GM18517 (cell line): ENCODE results near the gene ZFAND3.

Experiments
- ATAC-seq: cut with Tn5 transposase; IDR thresholded peaks from one replicate; pipeline ENCODE4 v1.9.1; 2021; ENCODE audit warnings: mild to moderate bottlenecking, moderate library complexity; ENCODE audit not compliant: unreplicated experiment

ZFAND3 gene

GRCh38 chr6:37826993-37827392 is 7.5 kb downstream of the ZFAND3 start:
- ATAC-seq, result no peak

GRCh38 chr6:37827603-37828265 is 8.2 kb downstream of the ZFAND3 start:
- ATAC-seq, result no peak

- ATAC-seq, result no peak
These were observed 10.7 kb downstream of the ZFAND3 start for GRCh38 chr6:37830225-37830624.

- no peak for ATAC-seq
These were observed 11.9 kb downstream of the ZFAND3 start for GRCh38 chr6:37831457-37831856.

DNA sequence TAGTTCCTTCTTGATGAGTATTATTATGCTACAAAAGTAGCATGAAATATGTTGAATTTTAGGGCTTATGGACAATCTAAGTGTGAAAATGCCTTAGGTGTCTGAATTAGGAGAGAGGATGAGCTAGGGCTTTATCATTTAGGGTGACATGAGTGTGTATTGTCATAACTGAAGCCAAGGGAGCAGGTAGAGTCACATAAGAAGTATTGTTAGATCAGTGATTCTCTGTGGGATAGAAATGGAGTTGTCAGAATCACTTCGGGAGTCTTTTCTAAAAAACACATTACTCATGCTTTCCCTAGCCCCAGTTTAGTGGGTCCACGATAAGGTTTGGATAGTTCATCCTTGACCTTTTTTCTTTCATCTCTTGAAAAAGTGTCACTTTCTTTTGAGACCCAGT is 16.4 kb downstream of the ZFAND3 start:
- ATAC-seq, result no peak

DNA sequence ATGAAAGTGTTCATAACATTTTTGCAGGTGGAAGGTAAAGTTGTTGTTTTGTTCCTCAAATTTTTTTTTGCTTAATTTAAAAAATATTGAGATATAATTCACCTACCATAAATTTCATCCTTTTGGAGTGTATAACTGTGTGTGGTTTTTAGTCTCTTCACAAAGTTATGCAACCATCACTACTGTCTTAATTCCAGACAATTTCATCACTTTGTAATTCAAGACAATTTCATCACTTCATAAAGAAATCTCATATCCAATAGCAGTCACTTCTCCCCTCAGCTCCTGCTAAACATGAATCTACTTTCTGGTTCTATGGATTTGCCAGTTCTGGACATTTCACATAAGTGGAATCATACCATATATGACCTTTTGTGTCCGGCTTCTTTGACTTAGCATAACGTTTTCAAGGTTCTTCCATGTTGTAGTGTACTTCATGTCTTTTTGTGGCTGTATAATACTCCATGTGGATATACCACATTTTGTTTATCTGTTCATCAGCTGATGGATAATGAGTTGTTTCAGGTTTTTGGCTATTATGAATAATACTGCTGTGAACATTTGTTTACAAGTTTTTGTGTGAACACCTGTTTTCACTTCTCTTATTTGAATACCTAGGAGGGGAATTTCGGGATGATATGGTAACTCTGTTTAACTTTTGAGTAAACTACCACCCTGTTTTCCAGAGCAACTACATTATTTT is 18.8 kb downstream of the ZFAND3 start:
- ATAC-seq, result no peak

DNA sequence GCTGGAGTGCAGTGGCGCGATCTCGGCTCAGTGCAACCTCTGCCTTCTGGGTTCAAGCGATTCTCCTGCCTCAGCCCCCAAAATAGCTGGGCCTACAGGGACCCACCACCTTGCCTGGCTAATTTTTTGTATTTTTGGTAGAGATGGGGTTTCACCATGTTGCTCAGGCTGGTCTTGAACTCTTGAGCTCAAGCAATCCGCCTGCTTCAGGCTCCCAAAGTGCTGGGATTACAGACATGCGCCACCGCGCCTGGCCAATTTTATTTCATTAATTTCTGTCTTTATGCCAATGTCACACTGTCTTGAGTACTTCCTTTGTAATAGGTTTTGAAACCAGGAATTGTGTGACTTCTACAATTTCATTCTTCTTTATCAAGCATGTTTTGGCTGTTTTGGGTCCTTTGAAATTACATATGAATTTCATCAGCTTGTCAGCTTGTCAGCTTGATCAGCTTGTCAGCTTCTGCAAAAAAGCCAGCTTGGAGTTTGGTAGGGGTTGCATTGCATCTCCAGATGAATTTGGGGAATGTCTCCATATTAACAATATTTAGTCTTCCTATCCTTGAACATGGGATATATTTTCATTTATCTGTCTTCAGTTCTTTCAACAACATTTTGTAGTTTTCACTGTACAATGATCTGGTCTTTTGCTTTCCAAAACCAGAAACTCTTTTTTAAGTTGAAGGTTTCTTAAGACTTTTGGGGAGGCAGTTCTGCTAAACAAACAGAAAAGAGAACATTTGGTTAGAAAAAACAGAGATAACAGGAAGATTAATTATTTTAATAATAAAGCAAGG is 20.8 kb downstream of the ZFAND3 start:
- ATAC-seq, result no peak

DNA sequence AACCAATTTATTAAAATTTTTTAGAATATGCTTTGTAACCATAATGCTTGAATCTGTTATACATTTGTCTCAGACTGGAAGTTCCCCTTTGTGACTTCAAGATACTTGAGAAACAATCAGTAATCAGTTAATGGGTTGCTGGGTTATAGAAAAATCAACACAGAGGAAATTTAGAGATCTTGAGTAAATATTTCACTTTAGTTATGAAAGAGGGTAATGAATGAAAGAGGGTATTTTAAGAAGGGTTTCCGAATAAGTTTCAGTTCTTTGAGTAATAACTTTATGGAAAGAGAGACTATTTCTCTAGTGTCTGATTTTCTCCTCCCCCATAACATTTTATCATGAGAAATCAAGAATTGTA is 21.4 kb downstream of the ZFAND3 start:
- ATAC-seq, result no peak

- no peak for ATAC-seq
These were observed 25.7 kb downstream of the ZFAND3 start for GRCh38 chr6:37845026-37845911.

DNA sequence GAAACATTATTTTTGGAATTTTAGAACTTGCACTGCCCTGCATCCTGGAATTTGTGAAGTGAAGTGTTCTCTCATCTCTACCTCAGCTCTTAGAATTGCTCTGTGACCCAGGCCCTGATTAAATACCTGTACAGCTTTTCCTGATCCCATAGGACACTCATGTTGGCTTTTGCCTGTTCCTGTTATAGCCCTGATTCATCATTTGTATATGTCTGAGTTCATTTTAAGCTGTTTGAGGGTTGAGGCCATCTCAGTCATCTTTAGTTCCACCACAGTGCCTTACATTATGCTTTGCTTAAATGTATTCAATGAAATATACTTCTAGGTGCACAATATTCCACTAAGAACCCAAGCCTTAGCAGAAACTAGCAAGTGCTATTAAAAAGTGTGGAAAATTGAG is 26.4 kb downstream of the ZFAND3 start:
- ATAC-seq, result no peak

GRCh38 chr6:37847704-37848103 is 28.2 kb downstream of the ZFAND3 start:
- ATAC-seq, result no peak

- no peak for ATAC-seq
These were observed 28.8 kb downstream of the ZFAND3 start for GRCh38 chr6:37848371-37848770.

GRCh38 chr6:37850260-37850659 is 30.7 kb downstream of the ZFAND3 start:
- ATAC-seq, result no peak

GRCh38 chr6:37850728-37851285 is 31.3 kb downstream of the ZFAND3 start:
- no peak for ATAC-seq

- no peak for ATAC-seq
These were observed 32.5 kb downstream of the ZFAND3 start for GRCh38 chr6:37851997-37852524.

DNA sequence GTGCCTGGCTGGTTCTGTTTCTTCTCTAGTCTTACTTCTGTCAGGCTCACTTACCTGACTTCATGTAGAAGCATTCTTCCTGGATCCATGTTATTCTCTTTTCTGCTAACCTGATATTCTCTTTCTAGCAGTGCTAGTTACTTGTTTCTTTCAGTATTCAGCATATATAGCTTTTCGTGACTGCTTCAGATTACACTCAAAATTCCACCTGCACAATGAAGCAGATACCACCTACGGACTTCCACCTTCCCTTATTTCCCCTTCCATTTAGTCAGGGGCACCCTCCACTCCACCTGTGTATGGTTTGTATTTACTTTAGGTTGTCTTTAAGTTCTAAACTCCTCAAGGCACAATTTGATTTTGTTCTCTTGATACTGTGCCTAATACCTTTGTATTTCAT is 36.8 kb downstream of the ZFAND3 start:
- no peak for ATAC-seq

DNA sequence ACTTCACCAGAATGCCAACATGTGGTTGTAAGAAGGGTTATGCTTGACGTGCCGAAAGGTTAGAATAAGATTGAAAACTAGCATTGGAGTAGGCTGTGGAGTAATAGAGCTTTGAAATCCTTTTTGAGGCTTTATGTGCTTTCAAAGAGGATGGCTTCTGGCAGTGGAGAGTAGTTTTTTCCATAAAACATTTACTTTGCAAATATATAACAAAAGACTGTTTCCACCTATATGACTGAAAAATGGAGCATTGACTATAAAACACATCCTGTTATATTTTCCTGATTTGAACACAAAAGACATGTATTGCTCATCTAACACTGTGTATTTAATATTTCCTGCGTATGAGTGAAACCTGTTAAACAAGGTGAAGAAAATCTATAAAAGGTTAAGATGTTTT is 38.8 kb downstream of the ZFAND3 start:
- no peak for ATAC-seq

DNA sequence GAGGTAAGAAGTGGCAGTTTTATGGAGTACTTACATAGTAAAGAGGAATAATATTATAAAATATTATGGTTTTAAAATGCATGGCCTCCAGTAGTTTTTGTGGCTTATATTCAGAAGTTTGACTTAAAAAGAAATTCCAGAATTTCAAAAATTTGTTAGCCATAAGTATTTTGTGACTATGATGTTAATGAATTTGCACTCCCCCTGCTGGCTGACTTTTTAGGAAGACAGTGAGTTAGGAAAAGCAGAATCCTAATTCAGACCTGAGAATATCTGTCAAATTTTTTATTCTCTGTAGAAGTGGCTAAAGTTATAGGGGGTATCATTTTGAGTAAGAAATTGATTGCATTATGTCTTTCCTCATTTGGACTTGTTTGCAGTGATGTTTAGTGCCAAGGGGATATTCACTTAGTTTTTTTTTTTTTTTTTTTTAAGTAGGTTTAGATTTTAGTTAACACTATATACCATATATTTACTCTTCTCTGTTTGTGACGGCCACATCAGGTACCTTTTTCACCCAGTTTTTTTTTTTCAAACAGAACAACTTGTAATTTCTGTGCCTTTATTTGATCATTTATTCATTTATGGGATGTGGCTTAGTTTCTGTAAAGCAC is 40.8 kb downstream of the ZFAND3 start:
- no peak for ATAC-seq

- ATAC-seq, result no peak
These were observed 41.9 kb downstream of the ZFAND3 start for GRCh38 chr6:37861452-37861851.

DNA sequence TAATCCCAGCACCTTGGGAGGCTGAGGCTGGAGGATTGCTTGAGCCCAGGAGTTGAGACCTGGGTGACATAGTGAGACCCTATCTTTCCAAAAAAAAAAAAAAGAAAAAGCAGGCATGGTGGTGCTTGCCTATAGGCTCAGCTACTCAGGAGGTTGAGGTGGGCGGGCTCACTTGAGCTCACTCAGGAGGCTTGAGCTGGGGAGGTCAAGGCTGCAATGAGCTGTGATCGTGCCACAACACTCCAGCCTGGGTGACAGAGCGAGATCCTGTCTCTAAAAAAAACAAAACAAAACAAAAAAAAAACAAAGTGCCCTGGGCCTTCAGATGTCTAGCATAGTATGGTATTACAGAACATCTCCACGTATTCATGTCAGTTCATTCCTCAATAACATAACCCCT is 42.9 kb downstream of the ZFAND3 start:
- no peak for ATAC-seq
